Activated CD4-positive, CD25-positive, alpha-beta regulatory T cell treated with anti-CD3 and anti-CD28 coated beads, Interleukin-2, amount 50 U/mL, for 16 hours (primary cell): ENCODE measurements around the gene DPM3.
"Not testable (repeated sequence)": the region's sequence is repeated elsewhere in the genome, so short reads cannot be mapped to it uniquely, and the experiment has no call there.

Experiments used
- DNase-seq: peaks from one replicate; pipeline ENCODE4 v3.0.0-alpha.2; 2020; ENCODE audit warnings: low read depth, low spot score

Gene DPM3

DNA sequence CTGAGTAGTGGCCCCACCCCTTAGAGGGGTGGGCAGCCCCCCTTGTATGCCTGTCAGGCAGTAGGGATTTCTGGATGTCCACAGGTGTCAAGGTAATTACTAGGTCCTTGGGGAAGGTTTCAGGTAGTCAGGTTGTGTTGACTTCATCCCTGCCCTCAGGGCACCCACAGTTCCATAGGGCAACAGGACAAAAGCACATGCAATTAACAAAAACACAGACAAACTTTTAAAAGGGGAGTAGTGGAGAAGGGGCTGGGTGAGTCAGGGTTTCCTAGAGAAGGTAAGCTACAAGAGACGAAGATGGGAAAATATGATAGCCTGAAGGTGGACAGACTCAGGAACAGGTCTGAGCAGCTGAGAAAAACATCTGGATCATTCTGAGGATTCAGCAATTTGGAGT lies 18.7 kb upstream of the DPM3 start:
- no peak for DNase-seq

DNA sequence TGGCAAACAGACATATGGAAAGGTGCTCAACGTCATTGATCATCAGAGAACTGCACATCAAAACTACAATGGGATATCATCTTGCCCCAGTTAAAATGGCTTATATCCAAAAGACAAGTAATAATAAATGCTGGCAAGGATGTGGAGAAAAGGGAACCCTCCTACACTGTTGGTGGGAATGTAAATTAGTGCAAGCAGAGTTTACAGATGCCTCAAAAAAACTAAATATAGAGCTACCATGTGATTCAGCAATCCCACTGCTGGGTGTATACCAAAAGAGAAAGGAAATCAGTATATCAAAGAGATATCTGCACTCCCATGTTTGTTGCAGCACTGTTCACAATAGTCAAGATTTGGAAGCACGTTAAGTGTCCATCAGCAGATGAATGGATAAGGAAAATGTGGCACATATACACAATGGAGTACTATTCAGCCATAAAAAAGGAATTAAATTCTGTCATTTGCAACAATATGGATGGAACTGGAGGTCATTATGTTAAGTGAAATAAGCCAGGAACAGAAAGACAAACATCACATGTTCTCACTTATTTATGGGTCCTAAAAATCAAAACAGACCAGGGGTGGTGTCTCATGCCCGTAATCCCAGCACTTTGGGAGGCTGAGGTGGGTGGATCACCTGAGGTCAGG lies 15.8 kb upstream of the DPM3 start:
- DNase-seq = not testable (repeated sequence)

DNA sequence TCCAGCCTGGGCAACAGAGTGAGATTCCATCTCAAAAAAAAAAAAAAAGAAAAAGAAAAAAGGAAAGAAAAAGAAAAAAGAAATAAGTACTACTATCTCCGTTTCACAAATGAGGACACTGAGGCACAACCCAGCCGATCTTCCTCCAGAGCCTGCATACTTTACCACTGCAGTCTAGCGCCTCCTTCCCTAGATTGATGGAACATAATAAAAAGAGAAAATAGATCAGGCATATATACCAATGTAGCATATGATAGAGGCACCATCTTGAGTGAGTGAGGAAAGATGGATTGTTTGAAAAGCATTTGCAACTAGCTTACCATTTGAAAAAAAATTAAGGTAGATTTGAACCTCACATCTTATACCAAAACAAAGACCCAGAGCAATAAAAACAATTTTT lies 5.2 kb upstream of the DPM3 start:
- DNase-seq = no peak

- DNase-seq = no peak
Measured at GRCh38 chr1:155141749-155142148, 1.4 kb upstream of the DPM3 start.

GRCh38 chr1:155140630-155140953 lies 261 bp upstream of the DPM3 start:
- DNase-seq = no peak

- DNase-seq = no peak
Measured at GRCh38 chr1:155137154-155137949, 3.0 kb downstream of the DPM3 start.

- no peak for DNase-seq
Measured at GRCh38 chr1:155136748-155137147, 3.6 kb downstream of the DPM3 start.

GRCh38 chr1:155135415-155136028 lies 4.8 kb downstream of the DPM3 start, which contains the start of gene SLC50A1:
SLC50A1 (plus strand) TSS chr1:155135852; CDS start chr1:155135912, 60 bp downstream.
- peak; percentile 80 for DNase-seq

GRCh38 chr1:155134880-155135414 lies 5.4 kb downstream of the DPM3 start:
- DNase-seq = peak; percentile 22

DNA sequence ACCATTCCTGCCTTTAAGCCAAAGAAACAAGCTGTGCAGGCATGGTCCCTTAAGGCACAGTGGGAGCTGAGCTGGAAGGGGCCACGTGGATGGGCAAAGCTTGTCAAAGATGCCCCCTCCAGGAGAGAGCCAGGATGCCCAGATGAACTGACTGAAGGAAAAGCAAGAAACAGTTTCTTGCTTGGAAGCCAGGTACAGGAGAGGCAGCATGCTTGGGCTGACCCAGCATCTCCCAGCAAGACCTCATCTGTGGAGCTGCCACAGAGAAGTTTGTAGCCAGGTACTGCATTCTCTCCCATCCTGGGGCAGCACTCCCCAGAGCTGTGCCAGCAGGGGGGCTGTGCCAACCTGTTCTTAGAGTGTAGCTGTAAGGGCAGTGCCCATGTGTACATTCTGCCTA lies 6.0 kb downstream of the DPM3 start:
- no peak for DNase-seq

DNA sequence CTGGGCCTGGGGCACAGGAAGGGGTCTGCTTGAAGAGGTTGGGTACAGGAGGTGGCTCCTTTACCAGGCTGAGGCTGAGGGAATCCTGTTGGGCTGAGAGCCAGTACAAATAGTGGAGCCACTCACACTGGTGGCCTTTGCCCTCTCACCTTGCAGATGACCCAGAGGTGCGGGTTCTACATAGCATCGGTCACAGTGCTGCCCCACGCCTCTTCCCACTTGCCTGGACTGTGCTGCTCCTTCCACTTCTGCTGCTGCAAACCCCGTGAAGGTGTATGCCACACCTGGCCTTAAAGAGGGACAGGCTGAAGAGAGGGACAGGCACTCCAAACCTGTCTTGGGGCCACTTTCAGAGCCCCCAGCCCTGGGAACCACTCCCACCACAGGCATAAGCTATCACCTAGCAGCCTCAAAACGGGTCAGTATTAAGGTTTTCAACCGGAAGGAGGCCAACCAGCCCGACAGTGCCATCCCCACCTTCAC lies 6.5 kb downstream of the DPM3 start:
- DNase-seq = no peak

DNA sequence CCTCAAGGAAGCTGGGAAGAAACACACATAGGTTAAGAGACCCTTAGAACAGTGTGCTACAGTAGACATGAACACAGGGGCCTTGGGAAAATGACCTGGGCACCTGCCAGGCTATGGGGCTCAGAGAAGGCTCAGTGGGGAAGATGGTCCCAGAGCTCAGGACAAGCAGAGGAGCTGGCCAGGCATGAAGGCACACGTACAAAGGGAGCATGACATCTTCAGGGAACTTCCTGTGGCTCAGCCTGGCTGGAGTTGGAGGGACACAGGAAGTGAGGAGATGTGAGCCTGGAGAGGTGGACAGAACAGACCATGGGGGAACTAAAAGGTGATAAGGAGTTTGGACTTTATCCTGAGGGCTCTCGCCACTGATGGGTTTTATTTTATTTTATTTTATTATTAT lies 8.5 kb downstream of the DPM3 start:
- no peak for DNase-seq

DNA sequence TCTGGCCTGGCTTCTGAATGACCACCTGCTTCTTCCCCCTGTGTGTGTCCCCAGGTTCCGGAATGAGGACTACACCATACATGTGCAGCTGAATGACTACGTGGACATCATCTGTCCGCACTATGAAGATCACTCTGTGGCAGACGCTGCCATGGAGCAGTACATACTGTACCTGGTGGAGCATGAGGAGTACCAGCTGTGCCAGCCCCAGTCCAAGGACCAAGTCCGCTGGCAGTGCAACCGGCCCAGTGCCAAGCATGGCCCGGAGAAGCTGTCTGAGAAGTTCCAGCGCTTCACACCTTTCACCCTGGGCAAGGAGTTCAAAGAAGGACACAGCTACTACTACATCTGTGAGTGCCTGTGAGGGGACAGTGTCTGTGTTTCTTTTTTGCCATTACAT lies 9.0 kb downstream of the DPM3 start:
- no peak for DNase-seq

DNA sequence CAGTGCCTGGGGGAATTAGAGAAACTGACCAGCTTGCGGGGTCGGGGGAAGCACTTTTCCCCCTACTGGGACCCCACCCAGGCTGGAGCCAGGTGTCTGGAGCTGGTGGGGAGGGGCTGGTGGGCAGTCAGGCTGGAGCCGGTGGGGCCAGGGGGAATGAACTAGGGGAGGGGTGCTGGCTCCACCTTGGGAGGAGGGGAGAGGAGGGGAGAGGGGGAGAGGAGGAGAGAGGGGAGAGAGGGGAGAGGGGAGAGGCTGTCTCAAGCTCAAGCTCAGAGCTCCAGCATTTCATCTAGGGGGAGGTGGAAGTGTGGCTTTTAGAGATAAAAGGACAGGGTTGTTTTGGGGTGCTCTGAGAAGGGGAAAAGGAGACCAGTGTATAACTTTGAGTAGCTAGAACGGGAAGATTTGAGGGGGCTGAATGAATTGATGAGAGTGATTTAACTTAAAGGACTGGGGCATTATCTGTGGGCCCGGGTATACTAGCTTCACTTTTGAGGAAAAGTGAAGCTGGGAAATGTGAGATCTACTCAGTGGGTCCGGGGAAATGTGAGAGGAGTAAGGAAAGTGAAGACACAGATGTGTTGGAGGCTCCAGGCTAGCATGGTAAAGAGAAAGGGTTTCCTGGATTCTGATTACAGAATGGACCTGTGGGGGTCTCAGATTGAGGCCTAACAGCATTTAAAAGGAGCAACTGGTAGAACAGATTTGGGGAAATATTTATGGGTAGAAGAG lies 9.9 kb downstream of the DPM3 start:
- DNase-seq = no peak

DNA sequence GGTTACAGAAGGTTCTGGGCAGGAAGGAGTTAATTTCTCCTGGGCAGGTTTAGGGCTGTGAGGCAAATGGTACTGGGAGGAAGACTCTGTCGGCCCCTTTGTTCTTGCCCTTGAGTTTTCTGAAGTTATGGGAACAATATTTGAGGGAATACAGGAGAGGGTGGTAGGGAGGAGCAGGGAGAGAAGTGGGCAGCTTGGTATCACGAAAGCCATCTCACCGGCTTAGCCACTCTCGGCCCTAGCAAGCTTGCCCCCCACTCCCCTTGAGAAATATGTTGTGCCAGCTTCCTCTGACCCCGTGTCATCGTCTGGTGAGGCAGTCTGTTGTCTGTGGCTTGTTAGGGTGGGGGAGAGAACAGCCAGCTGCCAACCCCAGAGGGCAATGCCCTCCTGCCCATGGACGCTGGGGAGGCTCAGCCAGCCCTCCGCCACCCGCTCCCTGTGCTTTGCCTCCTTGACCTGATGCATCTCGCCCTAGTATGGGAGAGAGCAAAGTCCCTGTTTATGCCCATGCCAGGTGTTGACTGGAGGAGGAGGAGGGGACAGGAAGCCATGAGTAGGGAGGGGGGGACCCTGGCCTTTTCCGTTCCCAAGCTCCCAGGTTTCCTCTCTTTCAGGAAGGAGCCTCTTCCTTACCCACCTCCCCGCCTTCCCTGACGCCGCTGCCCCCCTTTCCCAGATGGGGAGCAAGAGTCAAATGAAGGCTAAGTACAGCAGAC lies 11.4 kb downstream of the DPM3 start:
- no peak for DNase-seq

DNA sequence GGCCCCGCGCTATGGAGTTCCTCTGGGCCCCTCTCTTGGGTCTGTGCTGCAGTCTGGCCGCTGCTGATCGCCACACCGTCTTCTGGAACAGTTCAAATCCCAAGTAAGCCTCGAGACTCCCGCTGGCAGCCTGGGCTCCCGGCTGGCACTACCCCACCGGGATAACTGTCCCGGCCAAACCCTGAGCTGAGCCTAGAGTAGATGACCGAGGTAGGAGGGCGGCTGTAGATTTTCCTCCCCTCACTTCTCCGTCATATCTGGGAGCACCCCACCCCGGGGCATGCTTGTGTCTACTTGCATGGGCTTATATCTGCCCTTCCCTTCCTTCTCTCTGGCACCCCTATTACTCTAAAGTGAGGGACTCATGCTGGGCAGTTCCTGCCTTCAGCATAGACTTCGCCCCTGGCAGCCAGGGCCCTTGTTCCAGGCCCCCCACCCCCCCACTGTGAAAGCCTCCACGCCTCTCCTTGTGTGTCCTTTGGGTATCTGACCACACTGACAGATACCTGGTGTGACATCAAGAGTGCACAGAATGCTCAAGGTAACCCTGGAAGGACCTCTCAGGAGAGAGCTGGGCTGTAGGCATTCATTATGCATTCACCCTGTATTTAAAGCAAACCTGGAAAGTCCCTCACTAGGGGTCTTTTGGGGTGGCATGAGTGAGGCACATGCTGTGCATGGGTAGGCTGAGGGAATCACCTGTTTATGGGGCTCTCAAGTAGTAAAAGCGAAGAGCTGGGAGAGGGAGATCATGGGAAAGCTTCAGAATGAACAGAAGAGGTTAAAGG lies 12.2 kb downstream of the DPM3 start:
- DNase-seq = no peak

DNA sequence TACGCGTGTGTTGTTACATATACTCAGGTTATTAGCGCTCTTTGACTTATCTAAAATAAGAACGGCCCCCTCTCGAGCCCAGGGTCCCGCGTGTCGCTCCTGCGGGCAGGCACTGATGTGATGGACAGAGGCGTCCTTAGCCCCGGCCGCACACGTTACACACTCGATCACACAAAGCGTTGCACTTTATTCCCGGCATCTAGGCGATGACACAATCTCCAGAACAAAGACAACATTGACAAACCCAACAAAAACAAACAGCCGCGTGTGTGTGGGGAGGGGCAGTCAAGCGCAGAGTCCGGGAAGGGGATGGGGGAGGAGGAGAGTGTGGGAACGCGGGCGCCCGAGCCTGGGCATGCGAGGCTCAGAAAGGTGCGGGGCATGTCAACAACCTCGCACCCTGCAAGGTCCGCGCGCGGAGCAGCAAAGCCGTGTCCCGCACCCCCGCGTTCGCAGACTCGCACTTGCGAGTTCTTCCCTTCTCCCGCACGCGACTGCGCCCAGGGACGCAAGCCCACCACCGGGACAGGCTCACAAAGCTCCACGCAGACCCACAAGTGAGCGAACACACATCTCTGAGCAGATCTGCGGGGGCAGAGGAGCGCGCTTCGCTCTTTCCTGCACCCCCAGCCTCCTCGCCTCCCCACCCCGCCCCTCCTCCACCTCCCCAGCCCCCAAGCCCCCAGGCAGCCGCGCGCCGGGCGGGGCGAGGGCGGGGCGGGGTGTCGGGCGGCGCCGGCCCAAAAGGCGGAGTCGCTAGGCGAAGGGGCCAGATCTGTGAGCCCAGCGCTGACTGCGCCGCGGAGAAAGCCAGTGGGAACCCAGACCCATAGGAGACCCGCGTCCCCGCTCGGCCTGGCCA lies 13.0 kb downstream of the DPM3 start, which contains the start of gene EFNA1:
Gene EFNA1 (plus strand): TSS at position 772 of the 862 bp plus-strand sequence. CDS start 102 bp downstream, outside the sequence.
- DNase-seq = no peak

DNA sequence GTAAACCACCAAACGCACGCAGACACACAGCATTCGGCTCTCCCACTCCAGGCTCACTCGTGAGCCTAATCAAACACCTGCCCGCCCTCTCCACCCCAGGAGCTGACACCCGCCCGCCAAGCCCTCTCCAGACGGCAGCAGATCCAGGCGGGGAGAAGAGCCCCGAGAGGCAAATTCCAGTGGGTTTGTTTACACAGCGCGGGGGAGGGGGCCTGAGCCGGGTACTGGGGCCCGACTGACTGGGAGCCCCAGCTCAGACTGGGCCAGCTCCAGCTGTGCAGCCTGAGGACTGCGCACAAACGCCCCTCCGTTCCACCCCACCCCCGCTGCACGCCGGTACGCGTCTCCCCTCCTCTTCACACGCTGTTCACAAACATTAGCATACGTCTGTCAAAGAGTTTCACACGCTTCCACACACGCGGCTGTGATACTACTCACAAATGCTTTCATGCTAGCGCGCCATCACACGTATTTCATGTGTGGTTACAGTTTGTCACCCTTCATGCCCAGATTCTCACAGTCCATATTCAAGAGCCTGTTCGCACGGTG lies 13.7 kb downstream of the DPM3 start:
- DNase-seq = no peak
